Measurements from ENCODE around the gene ABCB8.

Gene ABCB8

DNA sequence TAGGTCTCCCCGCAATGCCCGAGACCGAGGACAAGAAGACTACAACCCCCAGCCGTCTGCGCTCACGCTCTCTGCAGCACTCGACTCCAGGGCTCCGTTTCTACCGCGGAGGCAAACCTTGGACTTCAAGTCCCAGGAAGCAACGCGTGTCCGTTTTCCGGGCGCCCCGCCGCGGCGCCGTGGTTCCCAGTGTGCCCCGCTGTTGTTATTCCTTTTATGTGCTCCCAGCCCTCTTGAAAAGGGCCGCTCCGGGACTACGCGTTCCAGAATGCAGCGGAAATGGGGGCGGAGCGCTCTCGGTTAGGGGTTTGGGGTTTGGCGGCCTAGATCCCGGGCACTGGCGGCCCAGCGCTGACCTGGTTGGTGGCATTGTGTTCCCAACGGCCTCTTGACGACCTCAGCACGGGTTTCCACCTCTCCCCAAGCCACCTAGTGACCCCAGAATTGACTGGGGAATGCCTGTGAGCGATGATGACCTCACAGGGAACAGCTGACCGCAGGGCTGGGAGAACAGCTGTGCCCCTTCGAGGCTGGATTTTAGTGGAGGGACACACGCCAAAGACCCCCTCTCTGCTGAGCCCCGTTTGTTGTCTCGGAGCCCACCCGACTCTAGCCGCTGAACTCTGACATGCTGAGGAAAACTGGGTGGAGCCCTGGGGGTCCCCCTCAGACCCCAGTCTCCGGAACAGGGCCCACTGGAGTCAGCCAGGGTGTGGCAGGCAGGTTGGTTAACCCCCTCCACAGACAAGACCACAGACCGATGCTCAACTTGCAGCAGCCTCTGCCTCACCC is 29.9 kb downstream of the ABCB8 start:
- DNase-seq (ENCODE audit: low spot score) = peak; percentile 98

DNA sequence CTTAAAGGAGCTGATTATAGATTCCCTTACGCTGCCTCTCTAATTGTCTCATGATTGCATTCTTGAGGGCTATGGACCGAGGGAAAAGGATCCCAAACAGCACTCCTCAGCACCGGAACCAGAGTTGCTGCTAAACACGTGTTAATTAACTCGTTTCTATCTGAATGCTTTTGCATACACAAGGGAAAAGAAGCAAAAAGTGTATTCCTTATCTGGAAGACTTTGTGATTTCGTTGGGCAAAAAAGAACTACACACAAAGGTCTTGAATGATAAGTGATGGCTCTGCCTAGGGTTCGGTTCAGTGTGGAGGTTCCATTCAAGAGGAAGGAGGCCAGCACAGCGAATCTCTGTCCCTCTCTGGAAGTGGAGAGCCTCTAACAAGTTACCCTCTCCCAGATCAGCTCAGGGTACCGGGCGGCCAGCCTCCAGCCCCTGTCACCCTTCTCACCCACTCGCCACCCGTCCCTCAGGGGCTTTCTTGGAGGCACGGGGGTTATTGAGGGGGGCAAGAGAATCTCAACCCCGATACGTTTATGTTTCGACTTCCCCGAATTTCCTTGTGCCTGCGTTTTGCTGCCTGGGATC is 30.6 kb downstream of the ABCB8 start:
- DNase-seq (ENCODE audit: low spot score) = peak; percentile 22

DNA sequence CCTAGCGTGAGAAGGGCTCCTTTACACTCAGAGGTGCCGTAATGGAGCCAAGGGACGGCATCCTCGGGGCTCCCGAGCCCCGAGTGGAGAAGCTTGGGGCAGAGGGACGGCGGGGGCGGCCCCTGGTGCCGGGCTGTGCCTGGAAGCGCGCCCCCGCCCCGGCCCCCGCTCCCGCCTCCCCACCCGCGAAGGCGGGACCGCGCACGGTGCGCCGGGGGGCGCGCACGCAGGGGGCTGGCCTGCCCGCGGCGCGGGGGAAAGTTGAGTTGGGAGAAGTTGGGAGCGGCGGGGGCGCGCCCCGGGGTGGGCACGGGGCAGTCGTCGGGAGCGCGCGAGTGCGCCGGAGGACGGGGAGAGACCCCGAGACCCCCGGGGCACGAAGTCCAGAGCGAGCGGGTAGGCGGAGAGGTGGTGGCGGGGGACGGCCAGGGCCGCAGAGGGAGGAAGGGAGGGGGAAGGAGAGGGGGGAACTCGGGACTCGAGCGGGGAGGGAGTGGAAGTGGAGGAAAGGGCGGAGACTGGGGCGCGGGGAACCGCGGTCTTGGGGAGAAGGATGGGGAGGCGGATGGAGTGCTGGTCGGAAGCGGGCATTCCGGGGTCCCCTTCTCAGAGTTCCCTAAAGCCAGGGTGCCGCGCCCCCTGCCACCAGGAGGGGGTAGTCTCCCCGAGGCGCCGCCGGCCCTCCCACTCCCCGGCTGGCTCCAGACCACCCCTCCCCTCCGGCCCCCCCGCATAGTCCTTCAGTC is 31.3 kb downstream of the ABCB8 start, which contains the start of gene SLC4A2:
TSS of gene SLC4A2 (plus strand) at position 223 of the 746 bp plus-strand sequence. CDS start 2,399 bp downstream, outside the sequence.
- DNase-seq (ENCODE audit: low spot score) = peak; percentile 98

DNA sequence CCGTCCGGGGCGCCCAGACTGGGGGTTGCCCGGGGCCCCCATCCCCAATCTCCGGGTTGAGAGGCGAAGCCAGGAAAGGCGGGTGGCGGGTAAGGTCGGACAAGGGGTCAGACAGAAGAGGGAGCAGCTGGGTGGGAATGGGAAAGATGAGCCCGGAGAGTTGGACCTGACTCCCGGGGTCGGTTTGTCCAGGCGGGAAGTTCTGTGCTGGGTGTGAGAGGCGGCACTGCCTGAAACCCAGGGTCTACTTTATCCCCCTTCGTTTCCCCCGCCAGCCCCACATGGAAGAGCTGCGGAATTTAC is 31.8 kb downstream of the ABCB8 start:
- no peak for DNase-seq (ENCODE audit: low spot score)

DNA sequence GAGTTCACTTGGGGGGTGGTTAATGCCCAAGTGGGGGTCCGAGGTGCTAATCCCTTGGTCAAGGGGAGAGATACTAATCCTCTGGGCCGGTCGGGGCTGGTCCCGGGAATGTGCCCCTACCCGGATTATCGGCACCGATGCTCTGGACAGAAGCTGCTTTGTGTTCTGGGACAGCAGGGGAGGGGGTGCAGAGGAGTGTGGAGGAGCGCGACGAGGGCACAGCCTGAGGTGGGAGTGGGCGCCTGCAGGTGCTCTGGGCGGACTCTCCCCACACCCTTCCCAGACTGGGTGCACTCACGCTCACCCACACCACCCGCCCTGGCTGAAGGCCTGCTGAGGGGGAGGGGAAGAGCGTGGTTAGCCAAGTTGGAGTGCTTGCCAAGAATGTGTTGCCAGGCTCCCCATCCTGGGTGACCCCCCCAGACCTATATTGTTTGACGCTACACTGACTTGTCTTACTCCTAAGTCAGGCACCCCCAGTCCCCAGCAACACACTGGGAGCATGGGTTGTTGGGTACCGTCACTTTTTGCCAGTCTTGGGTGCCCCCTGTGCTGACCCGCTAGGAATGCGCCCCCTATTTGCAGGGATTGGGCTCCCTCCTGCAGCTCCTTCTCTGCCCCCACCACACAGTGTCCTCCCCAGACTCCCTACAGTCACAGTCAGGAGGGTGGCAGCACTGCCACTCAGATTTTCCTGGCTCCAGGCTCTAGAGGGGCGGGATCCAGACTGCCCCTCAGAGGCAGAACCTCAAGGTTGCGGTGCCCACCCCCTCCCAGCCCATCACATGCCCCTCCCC is 32.4 kb downstream of the ABCB8 start:
- peak; percentile 58 for DNase-seq (ENCODE audit: low spot score)

DNA sequence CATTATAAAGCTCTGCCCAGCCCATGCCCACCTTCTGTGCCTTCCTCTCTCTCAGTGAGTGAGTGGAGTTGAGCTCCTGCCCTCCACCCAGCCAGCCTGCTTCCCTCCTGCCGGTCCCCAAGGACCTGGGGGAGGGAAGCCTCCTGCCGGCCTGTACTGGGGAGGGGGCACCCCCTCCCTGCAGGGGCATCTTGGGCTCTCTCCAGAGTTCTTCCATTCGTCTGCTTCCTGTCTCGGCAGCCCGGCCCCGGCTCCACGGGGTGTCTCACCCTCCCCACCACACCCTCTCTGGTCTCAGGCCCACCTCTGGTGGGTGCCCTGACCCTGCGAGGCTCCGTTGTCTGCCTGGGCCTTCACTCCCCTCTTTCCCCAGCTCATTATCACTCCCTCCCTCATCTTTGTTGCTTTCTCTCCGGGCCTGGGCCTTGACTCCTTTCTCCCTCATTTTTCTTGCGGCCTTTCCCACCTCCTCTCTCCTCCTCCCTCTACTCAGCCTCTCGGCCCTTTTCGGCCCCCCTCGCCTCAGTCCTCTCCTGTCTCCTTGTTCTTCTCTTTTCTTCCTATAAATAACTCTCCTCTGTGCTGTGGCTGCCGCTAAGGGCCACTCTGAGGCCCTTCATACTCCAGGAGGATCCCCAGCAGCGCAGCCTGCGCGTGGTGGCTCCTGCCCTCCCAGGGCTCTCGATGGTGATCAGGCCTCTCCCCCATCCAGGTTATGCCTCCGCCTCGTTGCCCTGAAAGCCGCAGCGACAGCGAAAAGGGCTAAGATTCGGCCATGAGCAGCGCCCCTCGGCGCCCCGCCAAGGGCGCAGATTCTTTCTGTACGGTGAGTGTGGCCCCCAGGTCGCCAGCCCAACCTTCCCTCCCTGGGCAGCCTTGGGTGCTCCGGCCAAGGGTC is 33.2 kb downstream of the ABCB8 start:
- no peak for DNase-seq (ENCODE audit: low spot score)

DNA sequence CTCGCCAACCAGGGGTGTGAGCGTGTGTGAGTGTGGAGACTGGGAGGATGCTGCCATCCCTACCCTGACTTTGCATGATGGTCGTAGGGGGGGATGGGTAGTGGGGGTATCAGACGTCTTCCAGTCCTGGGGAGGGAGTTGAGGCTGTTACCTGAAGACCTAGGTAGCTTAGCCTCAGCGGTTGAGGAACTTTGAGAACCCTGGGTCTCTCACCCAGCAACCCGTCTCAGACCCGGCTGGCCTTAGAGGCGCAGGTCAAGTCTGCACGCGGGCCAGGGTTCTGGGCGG is 33.8 kb downstream of the ABCB8 start:
- no peak for DNase-seq (ENCODE audit: low spot score)

DNA sequence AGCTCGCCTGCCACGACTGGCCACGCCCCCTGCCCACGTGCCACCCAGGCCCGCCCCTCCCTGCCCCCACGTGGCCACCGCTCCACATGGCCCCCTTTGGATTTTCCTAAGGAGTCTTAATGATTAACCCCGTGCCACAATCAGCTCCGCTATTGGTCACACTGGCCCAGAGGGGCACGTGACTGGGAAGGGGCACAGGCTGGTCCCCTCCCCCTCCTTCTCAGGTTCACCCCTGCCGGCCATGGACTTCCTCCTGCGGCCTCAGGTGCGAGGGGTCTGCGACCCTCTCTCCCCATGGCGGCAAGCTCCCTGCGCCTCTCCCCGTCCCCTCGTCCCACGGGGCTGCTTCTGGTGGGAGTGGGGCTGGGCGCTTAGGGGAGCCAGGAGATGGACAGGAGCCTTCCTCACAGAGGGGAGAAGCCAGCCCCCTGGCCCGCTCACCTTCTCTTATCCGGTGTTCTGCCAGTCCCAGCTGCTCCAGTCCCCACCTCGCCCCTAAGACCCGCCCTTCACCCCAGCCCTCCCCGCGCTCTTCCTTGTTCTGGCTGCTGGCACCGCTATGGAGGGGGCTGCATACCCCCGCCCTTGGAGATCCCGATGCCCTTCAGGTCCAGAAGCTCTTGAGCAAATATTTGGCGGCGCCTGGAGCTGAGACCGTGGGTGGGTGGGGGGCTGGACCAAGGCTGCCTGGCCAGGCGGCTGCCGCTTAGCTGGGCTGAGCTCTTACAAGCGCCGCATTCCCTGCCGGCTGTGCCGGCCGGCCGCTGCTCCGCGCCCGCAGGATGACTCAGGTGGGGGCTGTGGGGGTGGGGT is 34.4 kb downstream of the ABCB8 start:
- peak; percentile 44 for DNase-seq (ENCODE audit: low spot score)

DNA sequence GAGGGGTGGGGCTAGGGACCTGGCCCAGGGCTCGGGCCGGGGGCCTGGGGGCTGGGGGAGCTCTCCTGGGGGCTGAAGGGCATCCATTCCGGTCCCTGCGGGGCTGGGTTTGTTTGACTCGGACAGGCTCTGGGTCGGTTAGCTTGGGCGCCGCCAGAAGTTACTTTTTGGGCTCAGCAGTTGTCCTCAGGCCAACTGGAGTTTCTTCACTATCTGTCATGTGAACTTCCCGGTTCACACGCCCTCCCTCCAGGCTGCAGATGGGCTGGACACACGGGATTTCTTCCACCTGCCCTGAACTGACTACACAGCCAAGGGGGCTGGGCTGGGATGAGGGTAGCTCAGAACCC is 34.9 kb downstream of the ABCB8 start:
- DNase-seq (ENCODE audit: low spot score) = no peak

DNA sequence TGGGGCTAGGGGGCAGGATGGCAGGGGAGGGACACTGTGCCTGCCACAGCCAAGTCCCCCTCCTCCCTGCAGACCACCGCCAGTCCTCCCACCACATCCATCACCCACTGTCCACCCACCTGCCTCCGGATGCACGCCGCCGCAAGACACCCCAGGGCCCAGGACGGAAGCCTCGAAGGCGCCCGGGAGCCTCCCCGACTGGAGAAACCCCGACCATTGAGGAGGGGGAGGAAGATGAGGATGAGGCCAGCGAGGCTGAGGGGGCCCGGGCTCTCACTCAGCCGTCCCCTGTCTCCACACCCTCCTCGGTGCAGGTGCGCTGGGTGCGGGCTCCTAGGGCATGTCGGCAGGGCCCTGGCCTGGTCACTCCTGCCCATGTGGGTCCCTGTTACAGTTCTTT is 36.2 kb downstream of the ABCB8 start:
- no peak for DNase-seq (ENCODE audit: low spot score)

DNA sequence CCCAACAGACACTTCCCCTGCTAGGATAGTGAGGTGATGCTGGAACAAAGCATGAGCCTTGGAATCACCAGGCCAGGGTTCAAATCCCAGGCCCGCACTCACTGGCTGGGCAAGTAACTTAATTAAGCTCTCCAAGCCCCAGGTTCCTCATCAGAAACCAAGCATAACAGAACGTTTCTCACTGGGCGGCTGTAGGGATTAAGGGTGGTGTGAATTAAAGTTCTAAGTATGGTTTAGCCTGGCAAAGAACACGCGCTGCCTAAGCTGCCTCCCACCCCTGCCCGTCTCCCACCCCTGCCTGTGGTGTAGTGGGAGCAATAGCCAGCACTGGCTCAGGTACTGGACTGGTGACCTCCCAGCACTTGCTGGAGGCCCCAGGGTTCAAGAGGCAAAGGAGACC is 36.7 kb downstream of the ABCB8 start:
- no peak for DNase-seq (ENCODE audit: low spot score)

DNA sequence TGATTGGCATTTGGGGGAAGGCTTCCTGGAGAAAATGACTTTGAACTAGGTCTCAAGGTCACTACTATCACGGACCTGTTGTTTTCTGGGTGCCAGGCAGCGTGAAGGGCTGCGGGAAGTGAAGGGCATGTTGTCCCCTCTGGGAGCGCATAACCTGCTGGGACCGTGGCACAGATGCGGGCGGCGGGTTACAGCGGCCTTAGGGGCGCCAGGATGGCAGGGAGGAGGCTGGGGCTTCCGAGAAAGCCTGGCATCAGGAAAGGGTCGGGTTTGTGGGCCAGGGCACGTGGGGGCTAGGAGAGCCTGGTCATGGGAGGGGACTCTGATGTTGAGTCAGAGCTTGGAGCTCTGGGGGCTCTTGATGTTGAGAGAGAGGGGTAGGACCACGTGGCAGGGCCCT is 37.3 kb downstream of the ABCB8 start:
- no peak for DNase-seq (ENCODE audit: low spot score)

DNA sequence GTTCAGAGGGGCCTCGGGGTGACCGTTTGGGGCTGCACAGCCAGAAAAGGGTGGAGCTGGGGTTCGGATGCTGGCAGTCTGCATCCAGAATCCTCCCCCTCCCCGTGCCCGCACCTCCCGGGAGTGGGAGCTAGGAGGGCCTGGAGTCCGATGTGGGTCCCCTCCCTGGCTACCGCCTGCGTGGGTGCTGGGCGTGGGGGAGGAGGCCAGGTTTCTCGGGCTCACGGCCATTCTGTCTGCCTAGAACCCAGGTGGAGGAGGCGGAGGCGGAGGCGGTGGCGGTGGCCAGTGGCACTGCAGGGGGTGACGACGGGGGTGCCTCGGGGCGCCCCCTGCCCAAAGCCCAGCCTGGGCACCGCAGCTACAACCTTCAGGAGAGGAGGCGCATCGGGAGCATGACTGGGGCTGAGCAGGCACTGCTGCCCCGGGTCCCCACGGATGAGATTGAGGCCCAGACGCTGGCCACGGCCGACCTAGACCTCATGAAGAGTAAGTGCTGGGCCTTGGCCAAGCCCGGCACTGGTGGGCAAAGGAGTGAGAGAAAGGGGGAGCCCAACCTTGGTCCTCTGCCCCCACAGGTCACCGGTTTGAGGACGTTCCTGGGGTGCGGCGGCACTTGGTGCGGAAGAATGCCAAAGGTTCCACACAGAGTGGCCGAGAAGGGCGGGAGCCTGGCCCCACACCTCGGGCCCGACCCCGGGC is 38.2 kb downstream of the ABCB8 start:
- no peak for DNase-seq (ENCODE audit: low spot score)

DNA sequence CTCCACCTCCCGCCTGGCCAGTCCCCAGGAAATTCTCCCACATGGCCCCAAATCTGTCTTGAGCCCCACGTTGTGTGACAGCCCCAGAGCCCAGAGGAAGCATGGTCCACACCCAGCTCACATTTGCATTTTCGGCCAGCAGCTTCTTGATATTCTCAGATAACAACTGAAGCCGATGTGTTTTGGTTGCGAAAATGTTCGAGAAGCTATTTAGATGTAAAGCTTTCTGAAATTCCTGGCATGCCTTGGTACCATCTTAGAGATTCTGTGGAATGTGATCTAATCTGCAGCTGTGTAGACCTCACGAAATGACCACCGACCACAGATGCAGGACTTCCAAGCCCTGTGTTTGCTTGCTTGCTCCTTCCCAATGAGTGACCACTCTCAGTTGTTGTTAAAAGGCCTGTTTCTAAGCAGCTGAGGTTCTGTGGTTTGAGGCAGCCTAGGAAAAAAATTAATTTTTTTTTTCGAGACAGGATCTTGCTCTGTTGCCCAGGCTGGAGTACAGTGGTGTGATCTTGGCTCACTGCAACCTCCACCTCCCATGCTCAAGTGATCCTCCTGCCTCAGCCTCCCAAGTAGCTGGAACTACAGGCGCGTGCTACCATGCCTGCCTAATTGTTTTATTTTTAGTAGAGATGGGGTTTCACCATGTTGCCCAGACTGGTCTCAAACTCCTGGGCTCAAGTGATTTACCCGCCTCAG is 40.0 kb downstream of the ABCB8 start:
- DNase-seq (ENCODE audit: low spot score) = no peak

DNA sequence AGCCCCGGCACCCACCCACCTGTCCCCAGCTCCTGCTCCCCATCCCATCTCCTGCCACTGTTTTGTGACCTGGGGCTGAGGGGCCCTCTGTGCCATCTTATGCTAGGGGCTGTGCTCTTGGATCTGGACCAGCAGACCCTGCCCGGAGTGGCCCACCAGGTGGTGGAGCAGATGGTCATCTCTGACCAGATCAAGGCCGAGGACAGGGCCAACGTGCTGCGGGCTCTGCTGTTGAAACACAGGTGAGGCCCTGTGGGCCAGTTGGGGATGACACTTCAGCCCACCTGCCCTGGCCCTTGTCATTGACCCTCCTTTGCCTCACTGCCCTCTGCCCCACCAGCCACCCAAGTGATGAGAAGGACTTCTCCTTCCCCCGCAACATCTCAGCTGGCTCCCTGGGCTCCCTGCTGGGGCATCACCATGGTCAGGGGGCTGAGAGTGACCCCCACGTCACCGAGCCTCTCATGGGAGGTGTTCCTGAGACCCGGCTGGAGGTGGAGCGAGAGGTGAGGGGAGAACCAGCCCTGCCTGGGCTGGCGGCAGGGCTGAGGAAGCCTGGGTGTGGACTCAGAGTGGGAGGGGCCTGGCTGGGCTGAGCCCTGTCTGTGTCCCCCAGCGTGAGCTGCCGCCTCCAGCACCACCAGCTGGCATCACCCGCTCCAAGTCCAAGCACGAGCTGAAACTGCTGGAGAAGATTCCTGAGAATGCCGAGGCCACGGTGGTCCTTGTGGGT is 41.8 kb downstream of the ABCB8 start:
- DNase-seq (ENCODE audit: low spot score) = no peak

DNA sequence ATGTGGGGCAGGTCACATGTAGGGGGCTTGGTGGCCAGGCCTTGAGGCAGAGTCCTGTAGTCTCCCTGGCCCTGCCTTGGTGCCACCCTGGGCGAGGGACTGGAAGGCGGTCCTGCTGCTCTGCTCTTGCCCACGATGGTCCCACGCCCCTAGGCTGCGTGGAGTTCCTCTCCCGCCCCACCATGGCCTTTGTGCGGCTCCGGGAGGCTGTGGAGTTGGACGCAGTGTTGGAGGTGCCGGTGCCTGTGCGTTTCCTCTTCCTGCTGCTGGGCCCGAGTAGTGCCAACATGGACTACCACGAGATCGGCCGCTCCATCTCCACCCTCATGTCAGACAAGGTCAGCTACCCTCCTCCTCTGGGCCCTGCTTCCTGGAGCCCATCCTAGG is 42.3 kb downstream of the ABCB8 start:
- no peak for DNase-seq (ENCODE audit: low spot score)

DNA sequence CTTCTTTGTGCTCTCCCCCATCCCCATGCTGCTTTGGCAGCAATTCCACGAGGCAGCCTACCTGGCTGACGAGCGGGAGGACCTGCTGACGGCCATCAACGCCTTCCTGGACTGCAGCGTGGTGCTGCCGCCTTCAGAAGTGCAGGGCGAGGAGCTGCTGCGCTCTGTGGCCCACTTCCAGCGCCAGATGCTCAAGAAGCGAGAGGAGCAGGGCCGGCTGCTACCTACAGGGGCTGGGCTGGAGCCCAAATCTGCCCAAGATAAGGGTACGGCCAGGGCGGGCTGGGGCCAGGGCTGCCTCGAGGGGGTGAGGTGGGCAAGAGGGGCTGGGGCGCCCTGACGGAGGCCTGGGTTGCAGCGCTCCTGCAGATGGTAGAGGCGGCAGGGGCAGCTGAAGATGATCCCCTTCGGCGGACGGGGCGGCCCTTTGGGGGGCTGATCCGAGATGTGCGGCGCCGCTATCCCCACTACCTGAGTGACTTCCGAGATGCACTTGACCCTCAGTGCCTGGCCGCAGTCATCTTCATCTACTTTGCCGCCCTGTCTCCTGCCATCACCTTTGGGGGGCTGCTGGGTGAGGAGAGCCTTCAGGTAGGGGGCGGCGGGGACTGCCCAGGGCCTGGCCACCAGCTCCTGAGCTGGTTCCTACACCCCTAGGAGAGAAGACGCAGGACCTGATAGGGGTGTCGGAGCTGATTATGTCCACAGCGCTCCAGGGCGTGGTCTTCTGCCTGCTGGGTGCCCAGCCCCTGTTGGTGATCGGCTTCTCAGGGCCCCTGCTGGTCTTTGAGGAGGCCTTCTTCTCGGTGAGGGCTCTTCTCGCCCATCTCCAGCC is 43.0 kb downstream of the ABCB8 start:
- no peak for DNase-seq (ENCODE audit: low spot score)

DNA sequence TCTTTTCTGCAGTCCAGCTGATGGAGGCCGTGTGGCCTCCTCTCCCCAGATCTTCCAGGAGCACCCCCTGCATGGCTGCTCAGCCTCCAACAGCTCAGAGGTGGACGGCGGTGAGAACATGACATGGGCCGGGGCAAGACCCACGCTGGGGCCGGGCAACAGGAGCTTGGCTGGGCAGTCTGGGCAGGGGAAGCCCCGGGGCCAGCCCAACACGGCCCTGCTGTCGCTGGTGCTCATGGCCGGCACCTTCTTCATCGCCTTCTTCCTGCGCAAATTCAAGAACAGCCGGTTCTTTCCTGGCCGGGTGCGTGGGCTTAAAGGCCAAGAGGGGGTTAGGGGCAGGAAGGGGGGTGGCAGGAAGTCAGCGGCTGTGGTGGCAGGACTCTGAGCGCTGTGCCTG is 45.7 kb downstream of the ABCB8 start:
- DNase-seq (ENCODE audit: low spot score) = no peak
